AG04450 (cell line): ENCODE measurements around the gene MAP2K5. TPM values are rescaled to one million over a fixed set of nuclear protein-coding genes. Genes with fewer than 3 reads are reported as not detected.

Experiments
- CTCF ChIA-PET: fragments of 300-600, 350-600 bp; formaldehyde crosslinking; extraction: SDS; loops from one replicate; lab custom pipeline; 2022; ENCODE audit warnings: antibody characterized with exemption, inconsistent platforms; lab: Charles Lee
- POLR2A ChIA-PET: fragments of 350-600 bp; formaldehyde crosslinking; extraction: SDS; loops from one replicate; lab custom pipeline; 2021; ENCODE audit warnings: antibody characterized with exemption, inconsistent platforms; lab: Yijun Ruan, JAX
- DNase-seq: peaks from one replicate; pipeline ENCODE4 v3.0.0-alpha.2; 2011; ENCODE audit warnings: low read depth, low spot score
- H3K27ac ChIP-seq: one replicate; pipeline ENCODE4 v1.5.1; 2012; ENCODE audit warnings: low read depth, low read length, control low read depth
- H3K27me3 ChIP-seq: one replicate; pipeline ENCODE4 v1.6.0; 2012; ENCODE audit warnings: low read length; ENCODE audit not compliant: control insufficient read depth, insufficient read depth
- H3K4me3 ChIP-seq: 2 replicates; pipeline ENCODE4 v1.5.1; 2011; ENCODE audit warnings: mild to moderate bottlenecking, low read depth, low read length, control low read depth
- H3K9me3 ChIP-seq: 2 replicates; pipeline ENCODE4 v1.5.1; 2012; ENCODE audit warnings: low read length; ENCODE audit not compliant: control insufficient read depth, insufficient read depth
- CTCF ChIP-seq: IDR thresholded peaks from 2 replicates; pipeline ENCODE4 v1.5.1; 2011; ENCODE audit warnings: low read depth, low read length, control low read depth, inconsistent platforms
- polyA plus RNA-seq: library from polyadenylated mRNA; depleted of rRNA; stranded (reverse); fragments of >200 nt; gene quantifications from 2 replicates; pipeline ENCODE4 v1.2.3, GENCODE V29; 2011

MAP2K5 gene
- polyA plus RNA-seq, 1 experiment = 5.4 TPM

GRCh38 chr15:67732671-67733374 is 190.3 kb downstream of the MAP2K5 start:
- no peak overlapping the region for H3K4me3 ChIP-seq
- no peaks in the 10 kb centered on the region for H3K9me3 ChIP-seq
- DNase-seq = no peak
- CTCF ChIA-PET = no interaction called here
- TF ChIP-seq CTCF = no peak
- POLR2A ChIA-PET = no interaction called here
- H3K27ac ChIP-seq = no peak overlapping the region
- no peaks in the 10 kb centered on the region for H3K27me3 ChIP-seq

GRCh38 chr15:67735896-67736295 is 193.4 kb downstream of the MAP2K5 start:
- no peak overlapping the region for H3K27ac ChIP-seq
- POLR2A ChIA-PET = no interaction called here
- H3K4me3 ChIP-seq = no peak overlapping the region
- DNase-seq = no peak
- no peaks in the 10 kb centered on the region for H3K9me3 ChIP-seq
- CTCF ChIA-PET = no interaction called here
- TF ChIP-seq CTCF = no peak
- H3K27me3 ChIP-seq = no peaks in the 10 kb centered on the region

DNA sequence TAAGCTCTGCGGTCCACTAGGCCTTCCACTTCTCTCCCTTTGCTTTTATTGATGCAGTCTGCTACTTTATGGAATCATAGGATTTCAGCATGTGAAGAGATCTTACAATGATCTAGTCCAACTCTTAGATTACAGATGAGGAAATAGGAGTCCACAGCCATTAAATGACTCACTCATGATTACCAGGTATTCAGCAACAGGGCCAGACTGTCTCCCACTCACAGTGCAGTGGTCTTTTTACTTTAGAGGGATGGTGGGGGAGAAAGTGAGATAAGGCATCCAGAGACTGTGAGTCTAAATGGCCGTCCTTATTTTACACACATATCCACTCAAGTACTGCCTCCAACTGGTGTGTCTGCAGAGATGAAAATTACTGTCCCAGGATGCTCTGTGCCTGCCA is 194.3 kb downstream of the MAP2K5 start:
- no peak for DNase-seq
- POLR2A ChIA-PET = interaction anchor here (0.6 kb wide), 1 partner anchor 91 kb away, joined by 5 read pairs; no protein-coding TSS in a partner anchor
- Histone ChIP-seq H3K4me3 (no peak overlapping the region), H3K9me3 (no peaks in the 10 kb centered on the region), H3K27ac (no peak overlapping the region), H3K27me3 (no peaks in the 10 kb centered on the region)
- CTCF ChIA-PET = no interaction called here
- TF ChIP-seq CTCF = no peak

DNA sequence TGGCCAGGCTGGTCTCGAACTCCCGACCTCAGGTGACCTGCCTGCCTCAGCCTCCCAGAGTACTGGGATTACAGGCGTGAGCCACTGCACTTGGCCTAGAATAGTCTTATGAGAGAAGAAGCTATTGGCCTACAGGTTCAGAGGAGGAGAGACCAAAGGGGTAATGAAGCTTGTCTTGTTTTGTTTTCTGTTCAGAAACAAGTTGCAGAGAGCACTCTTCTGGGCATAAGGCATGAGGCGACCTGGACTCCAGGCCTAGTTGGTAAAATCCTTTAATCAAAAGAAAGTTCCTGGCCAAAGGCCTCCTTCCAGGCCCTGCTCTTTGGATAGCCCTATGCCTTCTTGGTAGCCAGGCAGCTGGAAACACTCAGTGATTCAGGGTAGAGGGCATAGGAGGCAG is 195.6 kb downstream of the MAP2K5 start:
- Histone ChIP-seq H3K27ac (no peak overlapping the region), H3K9me3 (no peaks in the 10 kb centered on the region), H3K4me3 (no peak overlapping the region), H3K27me3 (no peaks in the 10 kb centered on the region)
- no peak for DNase-seq
- ChIA-PET POLR2A (interaction anchor here (0.7 kb wide), 2 partner anchors 9 to 268 kb away, joined by 5 to 9 read pairs; no protein-coding TSS in a partner anchor), CTCF (no interaction called here)
- TF ChIP-seq CTCF = no peak

GRCh38 chr15:67740405-67740804 is 197.9 kb downstream of the MAP2K5 start:
- TF ChIP-seq CTCF = no peak
- Histone ChIP-seq H3K9me3 (no peaks in the 10 kb centered on the region), H3K27ac (no peak overlapping the region), H3K27me3 (no peaks in the 10 kb centered on the region), H3K4me3 (no peak overlapping the region)
- ChIA-PET POLR2A (no interaction called here), CTCF (no interaction called here)
- no peak for DNase-seq
